ENCODE data around the gene STAT3.
"Not testable (repeated sequence)": the region's sequence is repeated elsewhere in the genome, so short reads cannot be mapped to it uniquely, and the experiment has no call there.

The STAT3 gene

DNA sequence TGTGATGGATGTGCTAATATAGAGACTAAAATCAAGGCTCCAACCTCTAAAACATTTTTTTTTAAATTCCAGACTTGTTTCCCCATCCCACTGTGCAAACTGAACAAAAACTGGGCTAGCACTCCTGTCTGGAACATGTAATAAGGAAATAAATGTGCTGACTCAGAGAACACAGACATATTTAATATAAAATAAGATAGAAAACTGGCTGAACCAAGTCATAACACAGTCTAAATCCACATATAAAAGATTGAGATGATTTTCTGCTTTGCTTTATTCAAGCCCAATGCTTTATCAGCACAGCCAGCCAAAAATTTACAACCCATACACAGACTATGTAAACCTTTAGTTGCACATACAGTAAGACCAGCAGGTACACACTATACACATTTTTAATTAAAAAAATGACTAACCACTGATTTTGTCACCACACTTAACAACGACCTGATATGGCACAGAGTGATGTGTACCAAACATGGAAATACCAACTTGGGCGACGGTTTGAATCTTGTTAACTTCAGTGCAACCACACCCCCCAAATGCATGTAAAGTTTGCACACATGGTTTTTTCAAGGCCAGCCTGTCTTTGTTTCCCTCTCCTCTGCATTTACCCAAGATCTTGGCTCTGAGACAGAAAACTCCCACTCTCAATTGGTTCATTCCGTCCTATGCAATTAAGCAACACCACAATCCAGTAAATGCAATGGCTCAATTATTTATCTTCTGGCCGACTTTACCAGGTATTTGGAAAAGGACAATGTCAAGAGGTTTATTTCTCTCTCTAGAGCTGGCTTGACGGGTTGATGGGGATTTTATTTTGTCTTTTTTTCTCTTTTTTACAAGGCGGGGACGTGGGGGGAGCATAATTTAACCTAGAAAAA lies 1.2 kb downstream of the STAT3 start:
- Mint-ChIP-seq H3K27ac (peak overlapping the region; percentile 99), H3K4me3 (peak overlapping the region; percentile 96), H3K36me3 (peaks cover 14% of the 10 kb centered on the region), H3K4me1 (peaks cover 47% of the 10 kb centered on the region), H3K9me3 (no peaks in the 10 kb centered on the region), H3K27me3 (peaks cover 4% of the 10 kb centered on the region)
- CTCF ChIA-PET, result no interaction called here
- no peak for DNase-seq

DNA sequence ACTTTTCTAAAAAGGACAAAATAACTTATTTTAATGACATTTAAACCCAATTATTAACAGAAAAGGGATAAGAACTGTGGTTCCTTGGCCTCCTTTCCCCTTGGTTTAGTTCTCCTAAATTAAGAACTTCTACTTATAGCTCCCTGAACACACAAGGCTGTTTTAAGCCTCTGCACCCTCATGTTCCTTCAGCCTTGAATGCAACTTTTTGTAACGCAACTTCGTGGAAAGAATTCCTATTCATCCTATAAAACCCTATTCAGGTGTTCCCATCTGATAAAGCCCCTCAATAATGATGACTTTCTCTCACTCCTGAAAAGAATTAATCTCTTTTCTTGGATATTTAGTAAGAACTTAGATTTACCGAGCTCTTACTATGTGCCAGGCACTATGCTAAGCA lies 6.3 kb downstream of the STAT3 start:
- CTCF ChIA-PET, result interaction anchor here (0.6 to 1.0 kb wide), 2 partner anchors 21 to 65 kb away, joined by 3 to 4 read pairs; no protein-coding TSS in a partner anchor
- peaks cover 62% of the 10 kb centered on the region for H3K4me1 Mint-ChIP-seq
- no peak overlapping the region for H3K4me3 Mint-ChIP-seq
- H3K36me3 Mint-ChIP-seq, result peaks cover 15% of the 10 kb centered on the region
- no peak overlapping the region for H3K27ac Mint-ChIP-seq
- H3K27me3 Mint-ChIP-seq, result no peaks in the 10 kb centered on the region
- no peak for DNase-seq
- no peaks in the 10 kb centered on the region for H3K9me3 Mint-ChIP-seq

DNA sequence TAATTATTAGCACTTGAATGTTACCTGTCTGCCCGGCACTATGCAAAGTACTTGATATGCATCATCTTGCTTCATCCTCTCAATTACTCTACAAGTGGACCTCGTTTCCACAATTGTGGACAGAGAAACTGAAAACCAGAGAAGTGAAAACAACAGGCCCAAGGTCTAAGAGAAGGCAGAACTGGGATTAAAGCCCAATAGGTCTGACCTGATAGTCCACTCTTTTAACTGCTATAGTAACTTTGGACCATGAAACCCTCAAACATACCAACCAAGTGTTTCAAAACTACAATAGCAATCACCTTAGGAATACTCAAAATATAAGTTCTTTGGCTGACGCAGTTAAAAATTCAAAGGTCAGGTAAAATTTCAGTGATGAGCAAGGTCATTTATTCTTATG lies 7.3 kb downstream of the STAT3 start:
- Mint-ChIP-seq H3K9me3 (no peaks in the 10 kb centered on the region), H3K27me3 (no peaks in the 10 kb centered on the region), H3K36me3 (peaks cover 11% of the 10 kb centered on the region), H3K27ac (no peak overlapping the region), H3K4me1 (peaks cover 55% of the 10 kb centered on the region), H3K4me3 (no peak overlapping the region)
- no peak for DNase-seq
- CTCF ChIA-PET, result no interaction called here

DNA sequence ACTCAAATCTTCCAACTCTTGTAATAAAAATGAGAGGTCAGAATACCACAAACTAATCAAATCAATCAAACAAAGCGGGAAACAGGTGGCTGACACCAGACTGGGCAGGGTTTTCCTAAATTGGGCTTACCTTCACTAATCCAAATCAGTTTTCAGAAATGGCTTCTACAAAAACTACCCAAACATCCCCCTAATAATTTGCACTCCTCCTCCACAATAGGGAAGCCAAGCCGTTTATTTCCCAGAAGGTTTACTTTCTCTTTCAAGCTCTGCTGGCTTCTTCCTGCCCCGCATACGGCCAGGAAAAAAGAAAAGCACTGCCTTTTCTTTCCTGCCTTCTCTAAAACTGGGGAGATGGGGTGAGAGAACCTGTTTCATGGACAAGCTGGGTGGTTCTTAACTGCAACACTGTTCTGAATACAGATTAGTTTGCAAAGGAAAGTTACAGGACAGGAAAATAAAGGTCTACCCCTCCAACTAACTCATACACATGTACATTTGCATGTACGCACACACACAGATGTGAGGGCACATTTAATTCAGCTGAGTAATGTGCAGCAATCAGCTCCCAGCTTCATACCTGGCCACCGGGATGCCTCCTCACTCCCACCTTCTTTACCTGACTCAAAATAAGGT lies 9.2 kb downstream of the STAT3 start:
- peak overlapping the region; percentile 86 for H3K27ac Mint-ChIP-seq
- H3K4me1 Mint-ChIP-seq, result peaks cover 56% of the 10 kb centered on the region
- H3K9me3 Mint-ChIP-seq, result no peaks in the 10 kb centered on the region
- no peak for DNase-seq
- peaks cover 8% of the 10 kb centered on the region for H3K36me3 Mint-ChIP-seq
- CTCF ChIA-PET, result interaction anchor here (0.7 to 1.3 kb wide), 3 partner anchors 15 to 27 kb away, joined by 3 to 5 read pairs (median 3); no protein-coding TSS in a partner anchor
- H3K27me3 Mint-ChIP-seq, result no peaks in the 10 kb centered on the region
- peak overlapping the region; percentile 71 for H3K4me3 Mint-ChIP-seq

DNA sequence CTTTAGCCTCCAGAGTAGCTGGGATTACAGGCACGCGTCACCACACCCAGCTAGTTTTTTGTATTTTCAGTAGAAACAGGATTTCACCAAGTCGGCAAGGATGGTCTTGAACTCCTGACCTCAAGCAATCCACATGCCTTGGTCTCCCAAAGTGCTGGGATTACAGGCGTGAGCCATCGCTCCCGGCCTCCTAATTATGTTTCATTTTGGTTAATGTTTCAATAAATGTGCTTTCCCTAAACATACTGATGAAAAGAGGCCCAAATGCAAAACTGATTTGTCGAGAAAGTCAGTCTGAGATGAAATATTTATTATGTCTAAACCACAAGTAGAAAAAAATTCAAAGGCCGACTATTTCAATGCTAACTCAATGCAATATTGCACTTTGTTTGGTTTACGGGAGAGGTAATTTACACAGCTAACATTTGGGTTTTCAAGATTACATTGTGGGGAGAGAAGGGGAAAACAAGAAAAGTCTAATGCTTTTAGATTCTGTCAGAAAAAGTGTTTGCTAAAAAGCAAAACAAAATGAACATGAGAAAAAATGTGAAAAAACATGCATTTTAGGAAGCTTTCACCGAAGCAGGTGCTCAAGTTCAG lies 9.8 kb downstream of the STAT3 start:
- no peak for DNase-seq
- Mint-ChIP-seq H3K9me3 (no peaks in the 10 kb centered on the region), H3K4me3 (peak overlapping the region; percentile 71), H3K36me3 (peaks cover 11% of the 10 kb centered on the region), H3K27ac (peak overlapping the region; percentile 86), H3K4me1 (peaks cover 54% of the 10 kb centered on the region), H3K27me3 (no peaks in the 10 kb centered on the region)
- CTCF ChIA-PET, result interaction anchor here (1.2 to 1.3 kb wide), 2 partner anchors 25 to 28 kb away, joined by 3 to 5 read pairs; no protein-coding TSS in a partner anchor

DNA sequence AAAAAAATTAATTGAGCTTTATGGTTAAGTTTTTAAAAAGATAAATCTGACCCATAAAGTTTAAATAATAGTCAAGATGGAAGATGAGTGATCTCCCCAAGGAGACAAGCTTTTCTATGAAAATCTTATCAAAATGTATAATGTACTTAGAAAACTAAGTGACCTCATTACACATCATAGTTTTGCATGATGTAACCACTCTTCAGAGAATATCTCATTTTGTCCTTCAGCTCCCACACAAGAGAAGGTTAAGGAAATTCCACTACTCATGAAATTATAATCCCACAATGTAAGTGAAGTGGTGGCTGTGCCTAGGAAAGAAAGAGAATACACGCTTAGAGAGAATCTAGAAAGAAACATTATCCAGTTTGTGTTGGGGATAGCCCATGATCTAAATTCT lies 14.3 kb downstream of the STAT3 start:
- peaks cover 38% of the 10 kb centered on the region for H3K4me1 Mint-ChIP-seq
- no peaks in the 10 kb centered on the region for H3K9me3 Mint-ChIP-seq
- CTCF ChIA-PET, result no interaction called here
- H3K27me3 Mint-ChIP-seq, result no peaks in the 10 kb centered on the region
- peaks cover 20% of the 10 kb centered on the region for H3K36me3 Mint-ChIP-seq
- no peak overlapping the region for H3K4me3 Mint-ChIP-seq
- no peak for DNase-seq
- no peak overlapping the region for H3K27ac Mint-ChIP-seq

DNA sequence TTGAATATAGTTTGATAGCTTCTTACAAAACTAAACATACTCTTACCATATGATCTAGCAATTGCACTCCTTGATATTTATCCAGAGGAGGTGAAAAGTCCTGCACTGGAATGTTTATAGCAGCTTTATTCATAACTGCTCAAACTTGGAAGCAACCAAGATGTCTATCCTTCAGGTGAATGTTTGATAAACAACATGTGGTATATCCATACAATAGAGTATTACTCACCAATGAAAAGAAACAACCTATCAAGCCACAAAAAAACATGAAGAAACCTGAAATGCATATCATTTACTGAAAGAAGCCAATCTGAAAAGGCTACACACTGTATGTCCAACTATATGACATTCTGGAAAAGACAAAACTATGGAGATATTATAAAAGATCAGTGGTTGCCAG lies 16.1 kb downstream of the STAT3 start:
- CTCF ChIA-PET, result no interaction called here
- Mint-ChIP-seq H3K27ac (no peak overlapping the region), H3K4me1 (peaks cover 32% of the 10 kb centered on the region), H3K9me3 (no peaks in the 10 kb centered on the region), H3K4me3 (no peak overlapping the region), H3K27me3 (no peaks in the 10 kb centered on the region), H3K36me3 (peaks cover 23% of the 10 kb centered on the region)
- DNase-seq, result no peak

DNA sequence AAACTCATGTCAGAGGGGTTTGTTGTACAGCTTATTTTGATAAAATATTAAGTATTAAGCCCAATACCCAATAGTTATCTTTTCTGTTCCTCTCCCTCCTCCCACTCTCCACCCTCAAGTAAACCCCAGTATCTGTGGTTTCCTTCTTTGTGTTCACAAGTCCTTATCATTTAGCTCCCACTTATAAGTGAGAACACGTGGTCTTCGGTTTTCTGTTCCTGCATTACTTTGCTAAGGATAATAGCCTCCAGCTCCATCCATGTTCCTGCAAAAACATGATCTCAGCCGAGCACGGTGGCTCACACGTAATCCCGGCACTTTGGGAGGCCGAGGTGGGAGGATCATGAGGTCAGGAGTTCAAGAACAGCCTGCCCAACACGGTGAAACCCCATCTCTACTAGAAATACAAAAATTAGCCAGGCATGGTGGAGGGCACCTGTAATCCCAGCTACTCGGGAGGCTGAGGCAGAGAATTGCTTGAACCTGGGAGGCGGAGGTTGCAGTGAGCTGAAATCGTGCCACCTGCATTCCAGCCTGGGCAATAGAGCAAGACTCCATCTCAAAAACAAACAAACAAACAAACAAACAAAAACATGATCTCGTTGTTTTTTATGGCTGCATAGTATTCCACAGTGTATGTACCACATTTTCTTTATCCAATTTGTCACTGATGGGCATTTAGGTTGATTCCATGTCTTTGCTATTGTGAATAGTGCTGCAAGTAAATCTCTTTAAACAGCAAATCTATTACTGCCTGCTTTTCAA lies 19.3 kb downstream of the STAT3 start:
- not testable (repeated sequence) for DNase-seq, H3K4me3 Mint-ChIP-seq, H3K27me3 Mint-ChIP-seq, H3K9me3 Mint-ChIP-seq, H3K27ac Mint-ChIP-seq
- H3K4me1 Mint-ChIP-seq, result peaks cover 41% of the 10 kb centered on the region
- H3K36me3 Mint-ChIP-seq, result peaks cover 36% of the 10 kb centered on the region
- CTCF ChIA-PET, result interaction anchor here (0.7 kb wide), 1 partner anchor 43 kb away, joined by 3 read pairs; no protein-coding TSS in a partner anchor

DNA sequence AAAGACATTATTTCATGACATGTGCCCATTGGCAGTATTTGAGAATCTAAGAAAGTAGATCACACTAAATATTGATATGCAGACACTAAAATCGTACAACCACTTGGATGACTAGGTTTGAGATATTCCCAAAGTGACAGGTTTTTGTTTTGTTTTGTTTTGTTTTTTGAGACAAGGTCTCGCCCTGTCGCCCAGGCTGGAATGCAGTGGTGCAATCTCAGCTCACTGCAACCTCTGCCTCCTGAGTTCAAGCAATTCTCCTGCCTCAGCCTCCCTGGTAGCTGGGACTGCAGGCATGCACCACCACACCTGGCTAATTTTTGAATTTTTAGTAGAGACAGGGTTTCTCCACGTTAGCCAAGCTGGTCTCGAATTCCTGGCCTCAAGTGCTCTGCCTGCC lies 19.9 kb downstream of the STAT3 start:
- H3K36me3 Mint-ChIP-seq, result peaks cover 38% of the 10 kb centered on the region
- H3K9me3 Mint-ChIP-seq, DNase-seq, H3K27me3 Mint-ChIP-seq, CTCF ChIA-PET, H3K27ac Mint-ChIP-seq, H3K4me3 Mint-ChIP-seq: not testable (repeated sequence)
- H3K4me1 Mint-ChIP-seq, result peaks cover 46% of the 10 kb centered on the region

DNA sequence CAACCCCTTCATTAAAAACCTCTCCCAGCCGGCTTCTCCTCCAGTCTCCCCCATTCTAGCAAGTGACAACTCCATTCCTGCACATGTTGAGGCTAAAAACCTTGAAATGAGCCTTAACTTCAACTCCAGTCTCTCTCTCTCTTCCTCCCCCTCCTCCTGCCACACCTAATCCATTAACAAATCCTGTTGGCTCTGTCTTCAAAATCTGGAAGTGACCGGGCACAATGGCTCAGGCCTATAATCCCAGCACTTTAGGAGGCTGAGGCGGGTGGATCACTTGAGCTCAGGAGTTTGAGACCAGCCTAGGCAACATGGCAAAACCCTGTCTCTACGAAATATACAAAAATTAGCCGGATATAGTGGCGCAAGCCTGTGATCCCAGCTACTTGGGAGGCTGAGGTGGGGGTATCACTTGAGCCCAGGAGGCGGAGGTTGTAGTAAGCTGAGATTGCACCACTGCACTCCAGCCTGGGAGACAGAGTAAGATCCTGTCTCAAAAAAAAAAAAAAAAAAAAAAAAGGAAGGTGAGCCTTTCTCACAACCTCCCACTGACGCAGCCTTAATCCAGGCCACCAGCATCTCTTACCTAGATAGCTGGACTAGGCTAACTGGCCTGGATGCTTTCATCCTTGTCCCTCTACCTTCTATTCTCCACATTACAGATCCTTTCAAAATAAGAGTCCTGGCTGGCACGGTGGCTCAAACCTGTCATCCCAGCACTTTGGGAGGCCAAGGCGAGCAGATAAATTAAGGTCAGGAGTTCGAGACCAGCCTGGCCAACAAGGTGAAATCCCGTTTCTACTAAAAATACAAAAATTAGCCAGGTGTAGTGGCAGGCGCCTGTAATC lies 21.8 kb downstream of the STAT3 start:
- Mint-ChIP-seq H3K4me1 (peaks cover 65% of the 10 kb centered on the region), H3K36me3 (peaks cover 44% of the 10 kb centered on the region)
- not testable (repeated sequence) for H3K27ac Mint-ChIP-seq, H3K27me3 Mint-ChIP-seq, H3K4me3 Mint-ChIP-seq, DNase-seq, H3K9me3 Mint-ChIP-seq
- CTCF ChIA-PET, result interaction anchor here (0.7 kb wide), 2 partner anchors 11 to 30 kb away, joined by 3 read pairs; no protein-coding TSS in a partner anchor

DNA sequence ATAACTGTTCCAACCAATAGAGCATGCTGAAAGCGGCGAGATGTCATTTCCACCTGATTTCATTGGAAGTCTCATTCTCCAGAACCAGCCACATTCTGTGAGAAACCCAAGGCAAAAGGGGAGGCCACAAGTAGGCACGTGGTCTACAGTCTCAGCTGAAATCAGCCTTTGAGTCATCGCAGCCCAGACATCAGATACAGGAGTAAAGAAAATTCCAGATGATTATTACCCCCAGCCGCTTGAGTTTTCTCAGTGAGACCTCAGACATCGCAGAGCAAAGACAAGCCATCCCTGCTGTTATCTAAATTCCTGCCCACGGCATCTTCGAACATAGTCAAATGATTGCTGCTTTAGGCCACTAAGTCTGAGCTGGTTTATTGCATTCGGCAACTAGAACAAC lies 23.1 kb downstream of the STAT3 start:
- peaks cover 65% of the 10 kb centered on the region for H3K4me1 Mint-ChIP-seq
- no peak overlapping the region for H3K4me3 Mint-ChIP-seq
- H3K27ac Mint-ChIP-seq, result no peak overlapping the region
- H3K36me3 Mint-ChIP-seq, result peaks cover 38% of the 10 kb centered on the region
- CTCF ChIA-PET, result interaction anchor here (1.0 kb wide), 1 partner anchor 163 kb away, joined by 3 read pairs; no protein-coding TSS in a partner anchor
- DNase-seq, result no peak
- H3K27me3 Mint-ChIP-seq, result no peaks in the 10 kb centered on the region
- no peaks in the 10 kb centered on the region for H3K9me3 Mint-ChIP-seq

DNA sequence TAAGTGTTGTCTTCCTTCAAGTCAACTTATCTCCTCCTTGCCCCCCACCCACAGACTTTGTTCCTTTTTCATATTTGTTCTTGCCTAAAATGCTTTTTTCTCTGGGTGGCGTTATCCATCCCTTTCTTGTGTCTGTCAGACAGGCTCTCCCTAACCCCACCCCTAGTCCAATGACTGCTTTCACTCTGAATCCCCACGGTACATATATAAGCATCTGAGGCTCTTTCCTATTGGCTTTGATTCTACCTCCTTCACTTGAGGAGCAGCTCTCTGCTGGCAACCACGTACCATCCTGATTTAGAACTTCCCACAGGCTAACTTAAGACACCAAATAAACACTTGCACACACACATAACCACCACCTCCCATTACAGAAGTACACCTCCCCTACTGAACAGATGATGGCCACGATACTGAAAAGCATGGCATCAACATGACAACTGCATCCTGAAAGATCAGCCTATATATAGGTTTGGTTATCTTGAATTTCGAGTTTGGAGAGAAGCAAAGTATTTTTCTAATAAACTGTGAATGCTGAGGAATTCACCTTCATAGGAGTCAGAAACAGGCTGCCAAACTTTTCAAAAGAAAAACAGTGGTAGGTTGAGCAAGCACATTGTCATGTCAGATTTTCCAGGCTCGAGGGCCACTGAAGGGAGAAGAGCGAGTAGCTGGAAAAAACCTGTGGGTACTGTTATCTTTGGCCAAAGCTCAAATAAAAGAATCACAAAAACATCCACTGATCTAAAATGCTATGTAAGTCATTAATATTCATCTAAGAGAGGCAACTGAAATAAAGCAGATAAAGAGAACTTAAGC lies 24.3 kb downstream of the STAT3 start:
- H3K36me3 Mint-ChIP-seq, result peaks cover 44% of the 10 kb centered on the region
- no peak for DNase-seq
- CTCF ChIA-PET, result interaction anchor here (1.0 kb wide), 1 partner anchor 164 kb away, joined by 3 read pairs; no protein-coding TSS in a partner anchor
- no peaks in the 10 kb centered on the region for H3K27me3 Mint-ChIP-seq
- H3K4me3 Mint-ChIP-seq, result no peak overlapping the region
- H3K4me1 Mint-ChIP-seq, result peaks cover 65% of the 10 kb centered on the region
- no peaks in the 10 kb centered on the region for H3K9me3 Mint-ChIP-seq
- H3K27ac Mint-ChIP-seq, result peak overlapping the region; percentile 46

Data from activated naive CD4-positive, alpha-beta T cell treated with anti-CD3 and anti-CD28 coated beads, Interleukin-2, amount 10 ng/mL, durations not matched to agents 7 days and 5 days (primary cell).